IPS-18a (cell line): ENCODE measurements around the gene ERICH2.

Experiments
- H3K27ac ChIP-seq: one replicate; pipeline ENCODE4 v1.5.1; 2013; ENCODE audit warnings: low read length
- H3K27me3 ChIP-seq: one replicate; pipeline ENCODE4 v1.6.1; 2013; ENCODE audit warnings: mild to moderate bottlenecking, low read length; ENCODE audit not compliant: control insufficient read depth, insufficient read depth
- H3K36me3 ChIP-seq: one replicate; pipeline ENCODE4 v1.6.1; 2013; ENCODE audit warnings: low read depth, low read length; ENCODE audit not compliant: control insufficient read depth
- H3K4me1 ChIP-seq: one replicate; pipeline ENCODE4 v1.6.1; 2013; ENCODE audit warnings: low read depth, low read length; ENCODE audit not compliant: control insufficient read depth
- H3K4me3 ChIP-seq: one replicate; pipeline ENCODE4 v1.5.1; 2013; ENCODE audit warnings: low read length
- H3K9ac ChIP-seq: one replicate; pipeline ENCODE4 v1.6.1; 2013; ENCODE audit warnings: mild to moderate bottlenecking, low read length, moderate library complexity
- H3K9me3 ChIP-seq: one replicate; pipeline ENCODE4 v1.6.1; 2013; ENCODE audit warnings: low read depth, low read length; ENCODE audit not compliant: control insufficient read depth

Gene ERICH2

DNA sequence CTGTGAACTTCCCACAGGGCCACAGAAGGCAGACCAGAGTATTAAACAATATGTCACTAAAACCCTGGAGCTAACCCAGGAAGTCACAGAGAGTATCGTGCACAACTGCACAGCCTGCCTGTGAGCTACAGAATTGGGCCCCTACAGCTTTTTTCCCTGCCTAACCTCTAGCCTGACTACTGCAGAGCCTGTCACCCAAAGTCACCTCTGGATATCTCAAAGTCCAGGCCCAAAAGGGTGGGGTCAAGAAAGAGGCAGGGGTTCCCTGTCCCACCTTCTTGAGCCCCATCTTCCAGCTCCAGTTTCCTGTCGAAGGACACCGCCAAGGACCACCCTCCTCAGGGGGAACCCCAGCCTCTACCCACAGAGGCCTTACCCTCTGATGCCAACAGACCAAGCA is 60.0 kb downstream of the ERICH2 start:
- no peaks in the 10 kb centered on the region for H3K9me3 ChIP-seq
- no peaks in the 10 kb centered on the region for H3K36me3 ChIP-seq
- H3K4me3 ChIP-seq = no peak overlapping the region
- H3K27me3 ChIP-seq = peaks cover 31% of the 10 kb centered on the region
- H3K4me1 ChIP-seq = no peaks in the 10 kb centered on the region
- H3K27ac ChIP-seq = no peak overlapping the region
- H3K9ac ChIP-seq = no peak overlapping the region

DNA sequence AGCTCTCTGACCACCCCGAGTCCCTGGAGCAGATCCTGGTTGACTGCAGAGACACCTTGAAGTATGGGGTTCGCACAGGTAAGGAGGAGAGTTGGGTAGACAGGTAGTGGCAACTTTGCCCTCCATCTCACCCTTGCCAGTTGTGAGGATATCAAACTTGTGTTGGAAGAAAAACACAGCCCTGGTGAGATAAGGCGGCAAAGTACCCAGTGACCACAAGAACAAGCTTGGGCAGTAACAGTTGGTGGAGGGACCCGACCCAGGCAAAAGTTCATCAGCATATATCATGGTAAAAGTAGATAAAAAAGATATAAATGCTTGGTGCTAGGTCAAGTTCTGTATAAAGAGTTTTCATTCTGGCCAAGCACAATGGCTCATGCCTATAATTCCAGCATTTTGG is 60.9 kb downstream of the ERICH2 start:
- Histone ChIP-seq H3K36me3 (no peaks in the 10 kb centered on the region), H3K4me1 (no peaks in the 10 kb centered on the region), H3K9ac (no peak overlapping the region), H3K9me3 (no peaks in the 10 kb centered on the region), H3K4me3 (no peak overlapping the region), H3K27ac (no peak overlapping the region), H3K27me3 (peaks cover 24% of the 10 kb centered on the region)

DNA sequence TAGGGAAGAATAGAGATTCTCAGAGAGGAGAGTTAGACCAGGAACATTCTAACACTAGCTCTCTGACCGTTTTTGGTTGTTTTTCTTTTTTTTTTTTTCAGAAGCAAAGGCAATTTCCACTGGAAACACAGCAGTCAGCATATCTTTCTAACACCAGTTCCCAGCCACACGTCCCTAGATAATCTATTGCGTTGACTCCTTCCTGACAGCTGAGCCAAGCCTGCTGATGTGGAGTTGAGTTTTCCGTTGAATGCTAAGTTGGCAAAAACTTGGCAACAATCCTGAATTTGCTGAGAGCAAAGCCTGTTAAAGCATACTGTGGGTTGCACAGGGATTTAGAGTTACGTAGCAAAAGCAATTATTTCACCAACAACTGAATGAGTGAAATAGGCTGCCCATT is 65.8 kb downstream of the ERICH2 start:
- no peak overlapping the region for H3K27ac ChIP-seq
- no peaks in the 10 kb centered on the region for H3K9me3 ChIP-seq
- no peaks in the 10 kb centered on the region for H3K27me3 ChIP-seq
- H3K36me3 ChIP-seq = no peaks in the 10 kb centered on the region
- no peak overlapping the region for H3K9ac ChIP-seq
- no peak overlapping the region for H3K4me3 ChIP-seq
- H3K4me1 ChIP-seq = no peaks in the 10 kb centered on the region

DNA sequence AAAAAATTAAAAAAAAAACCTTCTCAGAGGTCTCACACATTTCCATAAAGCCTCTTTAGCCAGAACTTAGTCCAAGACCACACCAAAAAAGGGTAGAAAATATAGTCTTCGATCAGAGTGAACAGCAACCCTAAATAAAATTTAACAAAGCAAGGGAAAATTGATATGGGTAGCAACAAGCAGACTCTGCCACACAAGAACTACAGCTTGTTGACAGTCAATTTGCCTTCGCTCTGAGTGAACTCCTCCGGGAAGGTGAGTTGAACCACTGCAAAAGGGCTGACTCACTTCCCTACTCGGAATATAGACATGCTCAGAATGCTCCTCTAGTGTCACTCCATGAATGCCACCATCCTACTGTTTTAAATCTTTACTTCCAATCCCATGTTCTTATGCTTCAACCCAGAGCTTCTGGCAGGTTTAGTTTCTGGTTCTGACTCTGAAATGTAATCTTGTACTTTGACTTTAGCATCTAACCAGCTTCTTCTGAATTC is 70.6 kb downstream of the ERICH2 start:
- Histone ChIP-seq H3K27me3 (no peaks in the 10 kb centered on the region), H3K4me1 (no peaks in the 10 kb centered on the region), H3K9me3 (no peaks in the 10 kb centered on the region), H3K36me3 (no peaks in the 10 kb centered on the region), H3K4me3 (no peak overlapping the region), H3K27ac (no peak overlapping the region), H3K9ac (no peak overlapping the region)

DNA sequence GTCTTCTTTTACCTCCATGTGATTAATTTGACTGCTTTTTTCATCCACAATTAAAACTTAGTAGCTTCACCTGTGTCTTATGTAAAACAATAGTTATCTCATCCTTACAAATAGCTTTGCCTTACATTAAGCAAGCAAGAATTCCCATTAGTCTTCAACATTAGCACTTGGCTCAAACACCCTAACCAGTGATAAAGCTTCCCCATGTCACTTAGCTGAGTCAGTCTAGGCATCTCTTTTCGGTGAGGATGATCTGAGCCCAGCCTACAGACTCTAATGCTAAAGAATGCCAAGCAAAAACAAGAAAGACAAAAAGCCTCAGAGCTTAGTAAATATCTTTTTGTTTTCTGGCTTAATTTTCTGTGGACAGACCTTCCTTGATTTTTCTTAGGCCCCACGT is 72.6 kb downstream of the ERICH2 start:
- Histone ChIP-seq H3K9me3 (no peaks in the 10 kb centered on the region), H3K36me3 (no peaks in the 10 kb centered on the region), H3K9ac (no peak overlapping the region), H3K4me3 (no peak overlapping the region), H3K27me3 (no peaks in the 10 kb centered on the region), H3K4me1 (no peaks in the 10 kb centered on the region), H3K27ac (no peak overlapping the region)

DNA sequence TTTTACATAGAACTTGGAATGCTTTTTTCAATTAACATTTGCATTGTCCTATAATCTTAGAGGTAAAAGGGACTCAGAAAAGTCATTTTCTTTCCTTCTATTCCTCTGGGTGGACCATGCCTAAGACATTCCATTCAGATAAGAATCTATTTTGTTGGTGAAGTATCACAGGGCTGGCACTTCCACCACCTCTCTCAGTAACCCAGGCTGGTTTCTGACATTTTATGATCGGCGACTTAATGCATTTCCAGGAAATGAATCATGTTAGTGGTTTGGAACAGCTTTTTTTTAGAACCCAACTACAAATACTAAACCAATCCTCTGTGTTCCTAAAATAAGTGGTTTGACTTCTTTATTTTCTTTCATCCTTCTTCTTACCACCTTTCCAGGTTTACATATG is 73.5 kb downstream of the ERICH2 start:
- Histone ChIP-seq H3K27ac (no peak overlapping the region), H3K9me3 (no peaks in the 10 kb centered on the region), H3K4me1 (no peaks in the 10 kb centered on the region), H3K27me3 (no peaks in the 10 kb centered on the region), H3K9ac (no peak overlapping the region), H3K36me3 (no peaks in the 10 kb centered on the region), H3K4me3 (no peak overlapping the region)

DNA sequence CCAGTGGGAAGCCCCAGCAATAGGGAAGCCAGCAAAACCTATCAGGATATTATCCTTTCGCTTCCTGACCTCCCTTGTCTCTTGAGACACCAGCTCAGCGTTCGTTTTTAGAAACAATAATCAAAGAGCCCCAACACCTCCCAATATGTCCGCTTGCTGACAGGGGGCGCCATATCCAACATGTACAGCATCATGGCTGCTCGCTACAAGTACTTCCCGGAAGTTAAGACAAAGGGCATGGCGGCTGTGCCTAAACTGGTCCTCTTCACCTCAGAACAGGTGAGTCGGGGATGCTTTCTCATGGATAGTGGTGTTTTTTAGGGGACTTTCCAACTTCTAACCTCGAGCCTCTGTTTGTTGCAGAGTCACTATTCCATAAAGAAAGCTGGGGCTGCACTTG is 75.2 kb downstream of the ERICH2 start:
- H3K9me3 ChIP-seq = no peaks in the 10 kb centered on the region
- H3K27ac ChIP-seq = no peak overlapping the region
- no peak overlapping the region for H3K4me3 ChIP-seq
- H3K27me3 ChIP-seq = no peaks in the 10 kb centered on the region
- no peaks in the 10 kb centered on the region for H3K36me3 ChIP-seq
- H3K9ac ChIP-seq = no peak overlapping the region
- H3K4me1 ChIP-seq = no peaks in the 10 kb centered on the region

DNA sequence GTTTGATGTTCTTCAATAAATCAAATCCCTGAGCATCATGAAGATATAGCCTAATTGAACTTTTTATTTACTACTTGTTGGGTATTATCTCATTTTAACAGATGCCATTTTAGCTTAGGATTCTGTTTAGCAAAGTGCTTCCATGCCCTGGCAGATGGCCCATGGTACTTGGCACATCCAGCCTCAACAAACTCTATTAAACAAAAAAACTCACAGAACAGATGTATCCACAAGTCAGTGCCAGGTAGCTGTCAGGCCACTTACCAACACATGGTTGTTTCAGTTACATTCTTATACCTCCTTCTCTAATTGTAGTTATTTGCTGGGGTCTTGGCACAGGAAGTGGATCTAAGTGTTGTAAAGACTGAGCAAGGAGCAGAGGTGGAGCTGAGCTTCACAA is 76.1 kb downstream of the ERICH2 start:
- no peaks in the 10 kb centered on the region for H3K4me1 ChIP-seq

DNA sequence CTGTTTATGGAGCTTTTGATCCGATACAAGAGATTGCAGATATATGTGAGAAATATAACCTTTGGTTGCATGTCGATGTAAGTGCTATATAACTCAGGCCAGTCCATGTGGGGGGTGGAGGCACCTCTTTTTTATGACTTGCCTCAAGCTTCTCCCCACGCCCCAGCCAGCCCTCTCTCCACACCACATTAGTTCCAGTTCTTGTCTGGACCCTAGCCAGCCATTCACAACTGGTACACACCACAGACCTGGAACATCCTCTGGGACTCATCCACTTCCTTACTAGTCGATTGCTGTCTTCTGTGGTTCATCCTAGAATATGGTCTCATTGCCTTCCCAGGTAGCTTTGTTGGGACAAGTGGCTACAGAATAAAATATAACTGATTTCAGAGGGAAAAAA is 77.5 kb downstream of the ERICH2 start:
- no peak overlapping the region for H3K4me3 ChIP-seq

More for the DNA sequence above, 76.1 kb downstream of the ERICH2 start:
- H3K36me3 ChIP-seq = no peaks in the 10 kb centered on the region
- no peak overlapping the region for H3K27ac ChIP-seq
- no peaks in the 10 kb centered on the region for H3K9me3 ChIP-seq
- H3K9ac ChIP-seq = no peak overlapping the region
- H3K4me3 ChIP-seq = no peak overlapping the region
- no peaks in the 10 kb centered on the region for H3K27me3 ChIP-seq

More for the DNA sequence above, 77.5 kb downstream of the ERICH2 start:
- no peaks in the 10 kb centered on the region for H3K27me3 ChIP-seq
- no peaks in the 10 kb centered on the region for H3K4me1 ChIP-seq
- H3K9me3 ChIP-seq = no peaks in the 10 kb centered on the region
- no peak overlapping the region for H3K9ac ChIP-seq
- no peak overlapping the region for H3K27ac ChIP-seq
- no peaks in the 10 kb centered on the region for H3K36me3 ChIP-seq
